ENCODE measurements around the gene OCA2.

GRCh38 chr15:27834684-27835083, 264.4 kb downstream of the OCA2 start:
- TF ChIP-seq GABPB1 (CRISPR knock-in tag; IDR thresholded peaks at IDR 0.05) (no peak), CENPBD1 (CRISPR knock-in tag; IDR thresholded peaks at IDR 0.05; ENCODE audit: borderline replicate concordance, low read depth) (no peak), ATF3 (CRISPR knock-in tag; IDR thresholded peaks at IDR 0.05) (no peak), FOXC1 (CRISPR knock-in tag; IDR thresholded peaks at IDR 0.05; ENCODE audit: borderline replicate concordance) (no peak), KDM5B (CRISPR knock-in tag; IDR thresholded peaks at IDR 0.05; ENCODE audit: borderline replicate concordance) (no peak), ZNF556 (CRISPR knock-in tag; IDR thresholded peaks at IDR 0.05; ENCODE audit: borderline replicate concordance) (no peak), NR2F1 (CRISPR knock-in tag; IDR thresholded peaks at IDR 0.05) (no peak), YEATS2 (CRISPR knock-in tag; IDR thresholded peaks at IDR 0.05; ENCODE audit: borderline replicate concordance) (no peak), CCAR2 (optimal IDR thresholded peaks at IDR 0.05; ENCODE audit: low read depth, low read length) (no peak), SUZ12 (IDR thresholded peaks at IDR 0.05; ENCODE audit: low read depth, low read length) (no peak)

All from HepG2 (cell line).